IPS-18c (cell line): ENCODE data around the gene CNTNAP2.

Experiments used
- H3K4me3 ChIP-seq: 2 replicates; pipeline ENCODE4 v1.7.0; 2013; ENCODE audit warnings: low read depth, mild to moderate bottlenecking, low read length, moderate library complexity; ENCODE audit not compliant: insufficient read depth
- H3K9me3 ChIP-seq: one replicate; pipeline ENCODE4 v1.6.1; 2013; ENCODE audit warnings: mild to moderate bottlenecking, low read length, moderate library complexity; ENCODE audit not compliant: control insufficient read depth, insufficient read depth

Gene CNTNAP2

GRCh38 chr7:146455091-146455655 lies 338.6 kb downstream of the CNTNAP2 start:
- no peak overlapping the region for H3K4me3 ChIP-seq
- no peaks in the 10 kb centered on the region for H3K9me3 ChIP-seq

- no peak overlapping the region for H3K4me3 ChIP-seq
- no peaks in the 10 kb centered on the region for H3K9me3 ChIP-seq
These were observed 362.4 kb downstream of the CNTNAP2 start for GRCh38 chr7:146479040-146479439.

DNA sequence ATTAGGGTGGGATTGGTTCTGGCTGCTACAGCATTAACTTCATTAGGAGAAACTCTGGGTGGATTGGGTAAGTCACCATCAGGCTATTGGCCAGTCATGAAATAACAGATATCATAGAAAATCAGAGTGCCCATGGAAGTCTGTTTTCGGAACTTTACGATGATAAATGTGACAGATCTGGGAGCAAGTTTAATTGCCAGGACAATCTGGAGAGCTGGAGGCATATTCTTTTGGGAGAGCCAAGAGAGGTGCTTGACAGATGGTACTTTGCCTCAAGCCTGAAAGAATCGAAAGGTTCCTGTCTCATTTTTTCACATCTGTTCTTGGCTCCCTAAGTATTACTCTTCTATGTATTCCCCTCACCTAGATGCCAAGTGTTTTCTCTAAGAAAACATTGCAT lies 369.9 kb downstream of the CNTNAP2 start:
- Histone ChIP-seq H3K4me3 (no peak overlapping the region), H3K9me3 (no peaks in the 10 kb centered on the region)

- no peak overlapping the region for H3K4me3 ChIP-seq
- H3K9me3 ChIP-seq: no peaks in the 10 kb centered on the region
These were observed 375.4 kb downstream of the CNTNAP2 start for GRCh38 chr7:146492017-146492416.

- H3K4me3 ChIP-seq: no peak overlapping the region
- no peaks in the 10 kb centered on the region for H3K9me3 ChIP-seq
These were observed 378.5 kb downstream of the CNTNAP2 start for GRCh38 chr7:146494952-146495596.

- Histone ChIP-seq H3K9me3 (no peaks in the 10 kb centered on the region), H3K4me3 (no peak overlapping the region)
These were observed 380.1 kb downstream of the CNTNAP2 start for GRCh38 chr7:146496657-146497056.

GRCh38 chr7:146499970-146500369 lies 383.4 kb downstream of the CNTNAP2 start:
- H3K4me3 ChIP-seq: no peak overlapping the region
- H3K9me3 ChIP-seq: peaks cover 7% of the 10 kb centered on the region

GRCh38 chr7:146503844-146504243 lies 387.2 kb downstream of the CNTNAP2 start:
- peak overlapping the region; percentile 20 for H3K4me3 ChIP-seq
- peaks cover 11% of the 10 kb centered on the region for H3K9me3 ChIP-seq

GRCh38 chr7:146510088-146510680 lies 393.6 kb downstream of the CNTNAP2 start:
- H3K4me3 ChIP-seq: no peak overlapping the region
- peaks cover 13% of the 10 kb centered on the region for H3K9me3 ChIP-seq

- Histone ChIP-seq H3K4me3 (no peak overlapping the region), H3K9me3 (peaks cover 7% of the 10 kb centered on the region)
These were observed 397.7 kb downstream of the CNTNAP2 start for GRCh38 chr7:146514304-146514703.

- H3K4me3 ChIP-seq: no peak overlapping the region
- no peaks in the 10 kb centered on the region for H3K9me3 ChIP-seq
These were observed 412.0 kb downstream of the CNTNAP2 start for GRCh38 chr7:146528581-146528980.

DNA sequence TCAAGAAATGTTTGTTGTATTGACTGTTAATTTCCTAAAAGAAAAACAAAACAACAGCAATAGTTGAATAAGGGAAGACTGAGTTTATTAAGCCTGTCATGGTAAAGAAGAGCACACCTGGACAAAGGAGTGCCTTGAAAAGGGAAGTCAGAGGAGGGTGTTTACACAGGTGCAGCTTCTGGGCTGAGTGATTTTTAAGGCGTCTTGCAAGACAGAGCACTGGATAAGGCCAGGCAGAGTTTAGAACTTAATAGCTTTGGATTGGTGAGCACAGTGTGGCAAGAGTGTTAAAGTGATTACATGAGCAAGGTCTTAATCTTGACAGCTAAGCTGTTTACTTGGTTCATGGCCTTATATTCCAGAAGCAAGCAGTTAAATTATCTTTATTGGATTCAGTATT lies 423.2 kb downstream of the CNTNAP2 start:
- no peak overlapping the region for H3K4me3 ChIP-seq
- no peaks in the 10 kb centered on the region for H3K9me3 ChIP-seq

GRCh38 chr7:146542101-146542500 lies 425.5 kb downstream of the CNTNAP2 start:
- no peaks in the 10 kb centered on the region for H3K9me3 ChIP-seq

GRCh38 chr7:146544748-146545147 lies 428.1 kb downstream of the CNTNAP2 start:
- no peak overlapping the region for H3K4me3 ChIP-seq
- no peaks in the 10 kb centered on the region for H3K9me3 ChIP-seq

More at GRCh38 chr7:146542101-146542500, 425.5 kb downstream of the CNTNAP2 start:
- H3K4me3 ChIP-seq: no peak overlapping the region

DNA sequence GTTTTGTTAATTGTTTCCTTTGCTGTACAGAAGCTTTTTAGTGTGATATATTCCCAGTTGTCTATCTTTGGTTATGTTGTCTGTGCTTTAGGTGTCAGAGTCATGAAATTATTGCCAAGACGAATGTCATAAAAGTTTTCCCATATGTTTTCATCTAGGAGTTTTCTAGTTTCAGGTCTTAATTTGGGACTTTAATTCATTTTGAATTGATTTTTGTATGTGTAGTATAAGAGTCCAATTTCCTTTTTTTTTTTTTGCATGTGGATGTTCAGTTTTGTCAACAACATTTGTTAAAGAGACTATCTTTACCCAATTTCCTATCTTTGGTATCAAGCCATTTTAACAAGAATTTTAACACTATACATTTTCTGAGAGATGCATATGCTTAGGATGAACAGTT lies 432.2 kb downstream of the CNTNAP2 start:
- Histone ChIP-seq H3K9me3 (no peaks in the 10 kb centered on the region), H3K4me3 (no peak overlapping the region)

GRCh38 chr7:146554556-146554955 lies 438.0 kb downstream of the CNTNAP2 start:
- Histone ChIP-seq H3K4me3 (no peak overlapping the region), H3K9me3 (no peaks in the 10 kb centered on the region)

DNA sequence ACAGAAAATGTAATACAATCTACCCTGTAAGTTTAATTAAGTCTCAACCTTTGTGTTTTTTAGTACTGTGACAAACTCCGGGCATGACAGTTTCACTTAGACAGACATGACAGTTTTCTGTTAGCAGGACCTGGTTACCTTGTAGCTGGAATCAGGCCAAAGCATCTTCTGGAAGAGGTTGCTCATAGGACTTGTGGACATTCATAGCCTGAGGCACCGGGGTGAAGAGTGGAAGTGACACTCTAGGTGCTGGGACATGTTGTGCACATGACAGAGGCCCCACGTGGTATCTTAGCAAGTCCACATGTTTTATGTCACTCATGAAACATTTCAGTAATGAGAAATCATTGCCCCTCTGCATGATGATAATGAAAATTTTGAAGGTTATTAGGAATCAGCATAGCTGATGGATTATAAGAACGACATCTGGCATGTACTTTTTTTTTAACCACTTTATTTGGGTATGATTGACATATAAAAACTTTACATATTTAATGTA lies 441.4 kb downstream of the CNTNAP2 start:
- Histone ChIP-seq H3K4me3 (no peak overlapping the region), H3K9me3 (no peaks in the 10 kb centered on the region)

GRCh38 chr7:146565872-146566271 lies 449.3 kb downstream of the CNTNAP2 start:
- no peak overlapping the region for H3K4me3 ChIP-seq
- no peaks in the 10 kb centered on the region for H3K9me3 ChIP-seq
